ENCODE measurements around the gene CRADD. TPM values are rescaled to one million over a fixed set of nuclear protein-coding genes. Genes with fewer than 3 reads are reported as not detected.
"Not testable (repeated sequence)": the region's sequence is repeated elsewhere in the genome, so short reads cannot be mapped to it uniquely, and the experiment has no call there.

Gene CRADD
- total RNA-seq, 1 experiment from 2014 or later: 18.3 TPM

- Histone ChIP-seq H3K4me1 (ENCODE audit: low read length) (no peaks in the 10 kb centered on the region), H3K4me3 (ENCODE audit: low read length) (no peak overlapping the region), H2AFZ (ENCODE audit: low read length) (no peak overlapping the region), H3K9me2 (replicated peaks; ENCODE audit: insufficient read depth, low read length) (no peaks in the 10 kb centered on the region; the same call in 1 of the 2 replicates), H3K27me3 (ENCODE audit: low read length) (no peaks in the 10 kb centered on the region), H4K20me1 (ENCODE audit: insufficient read depth, low read depth, low read length) (no peaks in the 10 kb centered on the region), H3K9me3 (ENCODE audit: low read length) (no peaks in the 10 kb centered on the region), H3K27ac (ENCODE audit: low read length) (no peak overlapping the region), H3K36me3 (ENCODE audit: insufficient read depth, low read length) (no peaks in the 10 kb centered on the region), H3K4me2 (ENCODE audit: low read depth, low read length, poor library complexity, severe bottlenecking) (no peak overlapping the region), H3K79me2 (ENCODE audit: low read length) (no peaks in the 10 kb centered on the region), H3K9ac (ENCODE audit: low read length) (no peak overlapping the region)
- DNase-seq: no peak
Measured at GRCh38 chr12:93921521-93921920, 244.3 kb downstream of the CRADD start.

- no peak overlapping the region for H3K4me2 ChIP-seq (ENCODE audit: low read depth, low read length, poor library complexity, severe bottlenecking)
- no peak for DNase-seq
- no peaks in the 10 kb centered on the region for H3K27me3 ChIP-seq (ENCODE audit: low read length)
- H3K36me3 ChIP-seq (ENCODE audit: insufficient read depth, low read length): no peaks in the 10 kb centered on the region
- H3K9me2 ChIP-seq (replicated peaks; ENCODE audit: insufficient read depth, low read length): no peaks in the 10 kb centered on the region; the same call in 1 of the 2 replicates
- H2AFZ ChIP-seq (ENCODE audit: low read length): no peak overlapping the region
- H3K9ac ChIP-seq (ENCODE audit: low read length): no peak overlapping the region
- H3K79me2 ChIP-seq (ENCODE audit: low read length): no peaks in the 10 kb centered on the region
- H3K9me3 ChIP-seq (ENCODE audit: low read length): no peaks in the 10 kb centered on the region
- no peaks in the 10 kb centered on the region for H4K20me1 ChIP-seq (ENCODE audit: insufficient read depth, low read depth, low read length)
- no peak overlapping the region for H3K4me3 ChIP-seq (ENCODE audit: low read length)
- no peak overlapping the region for H3K27ac ChIP-seq (ENCODE audit: low read length)
- H3K4me1 ChIP-seq (ENCODE audit: low read length): no peaks in the 10 kb centered on the region
Measured at GRCh38 chr12:93922583-93923006, 245.4 kb downstream of the CRADD start.

DNA sequence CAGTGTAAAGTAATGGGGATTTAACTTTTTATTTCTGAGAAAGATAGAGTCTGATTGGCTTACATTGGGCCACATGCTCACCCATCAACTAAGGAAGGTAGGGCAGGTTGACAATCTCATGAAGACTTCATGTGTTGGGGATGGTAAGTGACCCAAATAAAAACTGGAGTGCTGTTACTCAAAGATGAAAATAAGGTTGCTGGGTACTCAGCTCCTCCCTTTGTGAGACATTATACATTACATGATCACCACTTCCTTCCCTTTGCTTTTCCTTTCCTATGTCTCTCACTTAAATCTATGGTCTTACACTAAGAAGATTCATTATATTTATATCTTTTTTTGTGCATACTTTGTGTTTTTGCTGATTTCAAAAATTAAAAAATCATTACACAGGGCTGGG lies 247.2 kb downstream of the CRADD start:
- no peaks in the 10 kb centered on the region for H3K27me3 ChIP-seq (ENCODE audit: low read length)
- H3K4me1 ChIP-seq (ENCODE audit: low read length): no peaks in the 10 kb centered on the region
- no peaks in the 10 kb centered on the region for H3K9me2 ChIP-seq (replicated peaks; ENCODE audit: insufficient read depth, low read length)
- H3K4me3 ChIP-seq (ENCODE audit: low read length): no peak overlapping the region
- no peak overlapping the region for H3K4me2 ChIP-seq (ENCODE audit: low read depth, low read length, poor library complexity, severe bottlenecking)
- no peaks in the 10 kb centered on the region for H3K9me3 ChIP-seq (ENCODE audit: low read length)
- no peaks in the 10 kb centered on the region for H3K36me3 ChIP-seq (ENCODE audit: insufficient read depth, low read length)
- H3K79me2 ChIP-seq (ENCODE audit: low read length): no peaks in the 10 kb centered on the region
- no peak for DNase-seq
- H3K27ac ChIP-seq (ENCODE audit: low read length): no peak overlapping the region
- H4K20me1 ChIP-seq (ENCODE audit: insufficient read depth, low read depth, low read length): no peaks in the 10 kb centered on the region
- no peak overlapping the region for H2AFZ ChIP-seq (ENCODE audit: low read length)
- no peak overlapping the region for H3K9ac ChIP-seq (ENCODE audit: low read length)

- H3K27me3 ChIP-seq (ENCODE audit: low read length): no peaks in the 10 kb centered on the region
- no peaks in the 10 kb centered on the region for H3K9me2 ChIP-seq (replicated peaks; ENCODE audit: insufficient read depth, low read length)
- no peak for DNase-seq
- no peaks in the 10 kb centered on the region for H3K79me2 ChIP-seq (ENCODE audit: low read length)
- no peak overlapping the region for H3K4me3 ChIP-seq (ENCODE audit: low read length)
- no peaks in the 10 kb centered on the region for H4K20me1 ChIP-seq (ENCODE audit: insufficient read depth, low read depth, low read length)
- no peak overlapping the region for H2AFZ ChIP-seq (ENCODE audit: low read length)
- no peak overlapping the region for H3K9ac ChIP-seq (ENCODE audit: low read length)
- no peaks in the 10 kb centered on the region for H3K36me3 ChIP-seq (ENCODE audit: insufficient read depth, low read length)
- no peak overlapping the region for H3K27ac ChIP-seq (ENCODE audit: low read length)
- H3K4me1 ChIP-seq (ENCODE audit: low read length): no peaks in the 10 kb centered on the region
- H3K9me3 ChIP-seq (ENCODE audit: low read length): no peaks in the 10 kb centered on the region
- no peak overlapping the region for H3K4me2 ChIP-seq (ENCODE audit: low read depth, low read length, poor library complexity, severe bottlenecking)
Measured at GRCh38 chr12:93925585-93926205, 248.5 kb downstream of the CRADD start.

DNA sequence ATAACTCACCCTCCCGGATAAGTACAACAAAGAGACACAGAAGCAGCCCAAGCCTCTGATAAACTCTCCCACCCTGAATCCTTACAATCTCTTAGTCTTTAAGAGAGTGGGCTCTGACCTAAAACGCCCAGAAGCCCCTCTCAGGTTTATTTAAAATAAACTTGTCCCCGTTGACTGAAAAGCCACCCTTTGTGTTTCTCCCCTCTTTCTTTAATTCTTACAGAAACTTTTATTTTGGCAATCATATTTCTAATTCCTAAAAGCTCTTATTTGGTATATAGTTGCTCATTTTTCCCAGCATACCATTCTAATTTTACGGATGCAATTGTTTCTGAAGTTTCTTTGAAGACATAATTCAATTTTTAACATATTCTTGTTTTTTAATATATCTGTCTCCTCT lies 249.1 kb downstream of the CRADD start:
- Histone ChIP-seq H3K79me2 (ENCODE audit: low read length) (no peaks in the 10 kb centered on the region), H2AFZ (ENCODE audit: low read length) (no peak overlapping the region), H3K36me3 (ENCODE audit: insufficient read depth, low read length) (no peaks in the 10 kb centered on the region), H3K9me3 (ENCODE audit: low read length) (no peaks in the 10 kb centered on the region), H3K4me2 (ENCODE audit: low read depth, low read length, poor library complexity, severe bottlenecking) (no peak overlapping the region), H3K4me1 (ENCODE audit: low read length) (no peaks in the 10 kb centered on the region), H3K27me3 (ENCODE audit: low read length) (no peaks in the 10 kb centered on the region), H3K9me2 (replicated peaks; ENCODE audit: insufficient read depth, low read length) (no peaks in the 10 kb centered on the region), H4K20me1 (ENCODE audit: insufficient read depth, low read depth, low read length) (no peaks in the 10 kb centered on the region), H3K27ac (ENCODE audit: low read length) (no peak overlapping the region), H3K4me3 (ENCODE audit: low read length) (no peak overlapping the region), H3K9ac (ENCODE audit: low read length) (no peak overlapping the region)
- no peak for DNase-seq

- not testable (repeated sequence) for DNase-seq; H3K4me3 ChIP-seq (ENCODE audit: low read length); H3K4me1 ChIP-seq (ENCODE audit: low read length); H3K27ac ChIP-seq (ENCODE audit: low read length); H3K27me3 ChIP-seq (ENCODE audit: low read length); H4K20me1 ChIP-seq (ENCODE audit: insufficient read depth, low read depth, low read length); H3K9ac ChIP-seq (ENCODE audit: low read length); H3K9me2 ChIP-seq (replicated peaks; ENCODE audit: insufficient read depth, low read length); H3K36me3 ChIP-seq (ENCODE audit: insufficient read depth, low read length); H3K9me3 ChIP-seq (ENCODE audit: low read length); H2AFZ ChIP-seq (ENCODE audit: low read length); H3K79me2 ChIP-seq (ENCODE audit: low read length); H3K4me2 ChIP-seq (ENCODE audit: low read depth, low read length, poor library complexity, severe bottlenecking)
Measured at GRCh38 chr12:93929081-93929480, 251.9 kb downstream of the CRADD start.

DNA sequence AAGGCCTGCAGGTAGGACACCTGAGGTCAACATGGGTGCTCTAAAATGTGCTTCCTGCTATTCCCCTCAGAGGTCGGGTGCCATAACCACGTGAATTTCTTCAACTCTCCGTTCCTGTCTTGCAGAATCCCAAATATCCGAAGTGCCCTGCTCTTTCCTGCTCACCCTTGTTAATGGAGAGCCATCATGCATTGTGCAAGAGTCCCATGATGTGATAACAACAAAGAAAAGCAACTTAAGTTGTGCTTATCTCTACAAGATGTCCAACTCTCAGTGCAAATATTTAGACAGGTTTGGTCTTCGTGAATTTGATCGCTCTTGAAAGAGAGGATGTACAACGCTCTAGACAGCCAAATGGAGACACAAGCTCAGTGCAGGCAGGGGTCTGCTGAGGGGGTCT lies 260.6 kb downstream of the CRADD start:
- no peak for DNase-seq
- Histone ChIP-seq H3K9ac (ENCODE audit: low read length) (no peak overlapping the region), H3K27ac (ENCODE audit: low read length) (no peak overlapping the region), H3K4me3 (ENCODE audit: low read length) (no peak overlapping the region), H3K4me1 (ENCODE audit: low read length) (peaks cover 7% of the 10 kb centered on the region; the same call in 1 of the 2 replicates), H3K79me2 (ENCODE audit: low read length) (no peaks in the 10 kb centered on the region), H3K27me3 (ENCODE audit: low read length) (peaks cover 5% of the 10 kb centered on the region; the same call in 1 of the 2 replicates), H3K9me2 (replicated peaks; ENCODE audit: insufficient read depth, low read length) (no peaks in the 10 kb centered on the region), H3K9me3 (ENCODE audit: low read length) (peaks cover 8% of the 10 kb centered on the region), H3K4me2 (ENCODE audit: low read depth, low read length, poor library complexity, severe bottlenecking) (no peak overlapping the region), H4K20me1 (ENCODE audit: insufficient read depth, low read depth, low read length) (no peaks in the 10 kb centered on the region), H2AFZ (ENCODE audit: low read length) (no peak overlapping the region), H3K36me3 (ENCODE audit: insufficient read depth, low read length) (no peaks in the 10 kb centered on the region)

GRCh38 chr12:93938317-93938716 lies 261.1 kb downstream of the CRADD start:
- Histone ChIP-seq H3K9me3 (ENCODE audit: low read length) (peaks cover 8% of the 10 kb centered on the region), H3K9ac (ENCODE audit: low read length) (no peak overlapping the region), H3K79me2 (ENCODE audit: low read length) (no peaks in the 10 kb centered on the region), H3K27me3 (ENCODE audit: low read length) (peaks cover 5% of the 10 kb centered on the region; the same call in 1 of the 2 replicates), H4K20me1 (ENCODE audit: insufficient read depth, low read depth, low read length) (no peaks in the 10 kb centered on the region), H3K9me2 (replicated peaks; ENCODE audit: insufficient read depth, low read length) (no peaks in the 10 kb centered on the region), H3K4me2 (ENCODE audit: low read depth, low read length, poor library complexity, severe bottlenecking) (no peak overlapping the region), H2AFZ (ENCODE audit: low read length) (no peak overlapping the region), H3K36me3 (ENCODE audit: insufficient read depth, low read length) (no peaks in the 10 kb centered on the region), H3K4me1 (ENCODE audit: low read length) (peaks cover 7% of the 10 kb centered on the region; the same call in 1 of the 2 replicates), H3K27ac (ENCODE audit: low read length) (no peak overlapping the region), H3K4me3 (ENCODE audit: low read length) (no peak overlapping the region)
- DNase-seq: no peak

Measured in Karpas-422 (cell line).